GM21786 (cell line): Measurements from ENCODE around the gene MAD1L1.
"Not testable (repeated sequence)": the region's sequence is repeated elsewhere in the genome, so short reads cannot be mapped to it uniquely, and the experiment has no call there.

Experiments used
- ATAC-seq: cut with Tn5 transposase; IDR thresholded peaks from one replicate; pipeline ENCODE4 v1.9.1; 2021; ENCODE audit not compliant: unreplicated experiment

MAD1L1 gene

DNA sequence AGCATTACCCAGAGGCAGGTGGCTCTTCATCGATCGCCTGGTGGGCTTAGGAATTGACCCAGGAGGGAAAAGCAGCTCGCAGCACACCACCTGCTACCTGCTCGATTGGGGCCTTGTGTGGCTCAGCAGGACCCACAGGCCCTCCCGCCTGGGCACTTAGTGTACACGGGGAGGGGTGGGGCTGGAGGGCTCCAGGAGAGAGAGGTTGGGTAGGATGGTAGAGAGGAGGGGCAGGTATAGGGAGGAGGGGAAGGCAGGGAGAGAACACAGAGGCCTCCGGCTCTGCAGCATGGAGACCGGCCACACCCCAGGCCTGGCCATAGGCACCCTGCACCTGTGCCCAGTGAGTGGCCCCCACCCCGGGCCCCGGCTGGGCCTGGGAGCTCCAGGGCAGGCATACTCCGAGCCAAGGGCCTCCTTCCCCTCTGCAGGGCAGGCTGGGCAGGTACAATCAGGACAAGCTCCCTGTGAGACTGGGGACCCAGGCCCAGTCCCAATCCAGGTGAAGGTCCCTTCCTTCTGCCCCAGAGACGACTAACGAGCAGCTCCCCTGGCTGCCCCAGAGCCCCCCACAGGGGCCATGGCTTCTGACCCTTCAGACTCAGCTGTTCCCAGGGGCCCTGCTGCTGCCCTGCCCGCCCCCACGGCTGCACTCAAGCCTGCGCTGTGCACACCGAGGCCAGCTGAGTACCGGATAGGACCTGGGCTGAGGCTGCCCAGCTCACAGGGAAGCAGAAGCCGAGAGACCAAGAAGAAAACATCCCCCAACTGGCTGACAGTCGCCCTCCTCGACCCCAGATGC lies 358.0 kb downstream of the MAD1L1 start:
- not testable (repeated sequence) for ATAC-seq

DNA sequence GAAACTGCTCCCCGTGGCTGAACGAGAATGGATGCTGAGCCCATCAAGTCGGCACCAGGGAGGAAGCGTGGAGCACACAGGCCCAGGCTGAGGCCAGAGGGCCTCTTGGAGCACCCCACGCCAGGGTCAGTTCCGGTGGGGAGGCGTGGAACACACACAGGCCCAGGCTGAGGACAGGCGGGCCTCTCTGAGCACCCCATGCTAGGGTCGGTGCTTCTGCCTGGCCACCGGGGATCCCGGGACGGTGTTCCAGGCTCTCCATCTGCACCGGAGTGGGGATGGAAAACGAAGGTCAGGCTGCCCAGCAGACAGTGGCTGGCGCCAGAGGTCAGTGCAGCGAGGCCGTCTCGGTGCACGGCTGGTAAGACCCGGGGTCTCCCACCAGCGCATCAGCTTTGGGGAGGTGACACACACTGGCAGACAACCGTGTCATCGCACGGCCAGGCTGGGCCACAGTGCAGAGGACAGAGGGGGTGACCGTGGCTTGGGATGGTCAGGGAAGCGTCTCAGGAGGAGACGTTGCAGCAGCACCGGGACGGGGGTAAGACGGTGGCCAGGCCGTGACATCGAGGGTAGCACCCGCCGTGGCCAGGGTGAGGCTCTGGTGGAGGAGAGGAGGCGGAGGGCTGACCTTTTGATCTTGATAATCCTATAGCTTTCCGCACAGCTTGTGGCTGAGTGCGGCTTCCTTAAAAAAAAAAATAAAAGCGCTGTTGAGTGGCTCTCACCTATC lies 358.7 kb downstream of the MAD1L1 start:
- no peak for ATAC-seq

DNA sequence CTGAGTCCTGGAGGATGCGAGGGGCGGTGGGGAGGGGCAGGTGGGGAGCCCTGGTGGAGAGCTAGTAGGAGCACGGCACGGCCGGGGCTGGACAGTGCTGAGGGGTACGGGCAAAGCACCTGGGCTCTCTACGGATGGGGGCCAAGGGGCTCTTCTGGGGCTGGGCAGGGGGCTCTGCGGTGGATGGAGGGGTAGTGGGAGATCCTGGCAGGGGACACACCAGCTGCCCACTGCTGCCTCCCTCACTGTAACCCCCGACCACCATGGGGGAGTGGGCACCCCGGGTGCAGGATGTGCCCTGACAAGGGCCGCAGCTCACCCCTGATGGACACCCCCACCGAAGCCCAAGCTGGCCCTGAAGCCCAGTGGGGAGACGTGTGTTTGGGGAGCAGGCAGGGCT lies 359.3 kb downstream of the MAD1L1 start:
- no peak for ATAC-seq

- no peak for ATAC-seq
Measured at GRCh38 chr7:1873070-1873405, 359.7 kb downstream of the MAD1L1 start.

GRCh38 chr7:1872191-1873069 lies 360.3 kb downstream of the MAD1L1 start:
- ATAC-seq, result no peak

- no peak for ATAC-seq
Measured at GRCh38 chr7:1869452-1870130, 363.2 kb downstream of the MAD1L1 start.

- ATAC-seq, result no peak
Measured at GRCh38 chr7:1868516-1869165, 364.1 kb downstream of the MAD1L1 start.

GRCh38 chr7:1867370-1868260 lies 365.1 kb downstream of the MAD1L1 start:
- ATAC-seq, result no peak

DNA sequence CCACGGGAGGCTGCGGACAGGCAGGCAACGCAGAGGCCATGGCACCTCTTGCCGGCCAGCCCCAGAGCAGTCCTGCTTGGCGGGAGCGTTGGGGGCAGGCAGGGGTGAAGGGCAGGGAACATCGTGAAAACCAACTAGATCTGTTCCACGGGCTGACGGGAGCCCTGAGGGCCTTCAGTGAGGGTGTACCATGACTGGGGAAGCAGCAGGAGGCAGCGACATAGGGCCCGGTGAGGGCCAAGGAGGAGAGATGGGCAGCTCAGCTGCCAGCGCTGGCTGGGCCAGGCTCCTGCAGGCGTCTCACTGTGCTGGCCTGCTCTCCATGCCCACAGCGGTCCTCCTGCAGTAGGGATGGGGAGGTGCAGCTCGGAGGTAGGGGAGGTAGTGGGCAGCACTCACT lies 366.1 kb downstream of the MAD1L1 start:
- no peak for ATAC-seq

DNA sequence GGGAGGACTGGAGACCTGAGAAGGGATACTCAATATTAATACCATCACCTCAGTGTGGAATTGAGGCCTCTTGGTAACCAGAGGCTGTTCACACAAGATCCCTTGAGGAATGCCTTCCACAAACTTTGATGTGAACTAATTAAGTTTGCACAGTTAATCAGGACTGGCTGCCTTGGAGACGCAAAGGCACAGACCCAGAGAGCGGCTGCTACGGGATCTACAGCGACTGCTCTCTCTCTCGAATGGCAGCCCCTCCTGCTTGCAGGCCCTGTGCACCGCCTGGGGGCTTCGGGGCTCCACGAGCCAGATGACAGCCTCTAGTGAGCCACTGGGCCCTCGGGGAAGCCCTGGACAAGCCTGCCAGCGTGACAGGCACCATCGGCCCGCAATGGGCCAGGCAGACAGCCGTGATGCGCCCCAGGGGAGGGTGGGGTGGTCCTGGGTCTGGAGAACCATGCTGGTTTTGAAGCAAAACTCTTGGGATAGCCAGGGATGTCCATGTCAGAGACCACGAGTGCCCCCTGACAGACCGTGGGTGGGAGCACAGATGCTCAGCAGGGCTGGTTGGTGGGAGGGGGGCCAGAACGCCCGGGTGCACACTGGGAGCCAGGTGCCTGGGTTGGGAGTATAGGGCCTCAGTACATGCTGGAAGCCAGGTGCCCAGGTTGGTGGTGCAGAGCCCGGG lies 367.0 kb downstream of the MAD1L1 start:
- ATAC-seq, result no peak

- no peak for ATAC-seq
Measured at GRCh38 chr7:1865000-1865555, 367.7 kb downstream of the MAD1L1 start.

DNA sequence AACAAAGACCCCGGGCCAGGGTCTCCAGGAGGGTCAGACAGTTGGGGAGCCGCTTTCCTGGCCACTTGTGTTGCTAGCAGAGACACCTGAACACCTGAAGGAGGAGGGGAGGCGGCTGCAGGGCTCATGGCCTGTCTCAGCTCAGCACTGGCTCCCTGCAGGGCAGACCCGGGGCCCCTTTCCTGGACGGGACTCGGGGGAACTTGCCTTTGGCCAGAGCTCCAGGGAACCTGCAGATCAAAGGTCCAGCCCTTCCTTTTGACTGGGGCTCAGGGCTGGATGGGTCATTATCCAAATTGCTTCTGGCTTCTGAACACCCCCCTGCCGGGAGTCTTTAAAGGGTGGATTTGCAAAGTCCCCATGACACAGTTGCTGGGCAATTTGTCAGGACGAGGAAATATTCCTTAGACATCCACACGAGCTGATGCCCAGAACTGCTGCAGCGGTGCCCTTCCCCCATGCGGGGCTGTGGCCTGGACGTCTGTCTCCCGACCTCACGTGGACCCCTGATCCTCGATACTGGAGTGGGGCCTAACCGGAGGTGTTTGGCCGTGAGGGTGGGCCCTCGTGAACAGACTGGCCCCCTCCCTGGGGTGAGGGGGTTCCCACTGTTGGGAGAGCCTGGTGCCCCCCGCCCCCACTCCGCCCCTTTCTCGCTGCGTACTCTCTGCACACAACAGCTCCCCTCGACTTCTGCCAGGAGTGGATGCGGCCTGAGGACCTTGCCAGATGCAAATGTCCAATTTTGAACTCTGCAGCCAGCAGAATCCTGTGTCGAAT lies 368.4 kb downstream of the MAD1L1 start:
- ATAC-seq, result no peak

DNA sequence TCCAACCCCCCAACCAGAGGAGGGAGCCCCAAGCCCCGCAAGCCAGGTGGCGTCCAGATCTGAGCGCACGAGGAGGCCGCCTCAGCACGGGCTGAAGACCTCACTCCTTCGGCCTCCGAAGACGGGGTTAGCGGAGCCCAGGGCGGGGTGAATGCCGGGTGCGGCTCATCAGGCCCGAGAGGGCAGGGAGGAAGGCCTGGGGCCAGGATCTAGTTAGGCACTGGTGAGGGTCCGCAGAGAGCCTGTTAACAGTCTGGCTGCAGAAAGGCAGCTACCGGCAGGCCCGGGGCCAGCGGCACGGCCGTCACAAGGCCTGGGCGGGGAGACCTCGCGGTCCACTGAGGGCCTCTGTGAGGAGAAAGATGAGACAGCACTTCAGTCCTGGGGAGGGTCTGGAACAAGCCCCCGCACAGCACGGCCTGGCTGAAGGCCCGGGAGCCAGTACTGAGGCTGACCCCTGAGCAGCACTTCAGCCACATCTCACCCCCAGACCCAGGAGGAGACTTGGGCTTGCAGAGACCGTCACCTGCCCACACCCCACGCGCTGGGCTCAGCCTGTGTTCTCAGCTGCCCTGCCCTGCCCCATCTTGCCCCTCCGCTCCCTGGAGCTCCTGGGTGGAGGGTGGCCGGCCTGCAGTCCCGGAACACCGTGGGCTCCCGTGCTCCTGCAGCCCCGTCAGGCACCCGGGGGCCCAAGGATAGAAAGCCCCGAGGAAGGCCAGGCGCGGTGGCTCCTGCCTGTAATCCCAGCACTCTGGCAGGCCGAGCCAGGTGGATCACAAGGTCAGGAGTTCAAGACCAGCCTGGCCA lies 369.4 kb downstream of the MAD1L1 start:
- ATAC-seq, result no peak

DNA sequence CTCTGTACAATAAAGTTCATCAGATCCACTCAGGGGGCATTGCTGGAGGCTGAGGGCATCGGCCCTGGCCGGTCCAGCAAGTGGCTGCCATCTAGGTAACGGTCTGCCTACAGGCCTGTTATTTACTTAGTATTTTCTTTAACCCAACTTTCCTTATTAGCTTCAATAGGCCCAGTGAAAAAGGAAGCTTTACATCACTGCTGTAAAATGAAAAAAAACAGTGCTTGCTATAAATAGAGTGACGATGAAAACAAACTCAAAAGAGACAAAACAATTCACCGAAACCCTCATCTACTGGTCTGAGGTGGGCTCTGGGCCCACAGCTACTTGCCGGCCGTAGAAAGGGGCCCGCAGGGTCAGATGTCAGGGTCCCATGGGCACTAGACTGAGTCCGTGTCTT lies 370.2 kb downstream of the MAD1L1 start:
- no peak for ATAC-seq

GRCh38 chr7:1861799-1862458 lies 370.8 kb downstream of the MAD1L1 start:
- ATAC-seq, result no peak
